Measurements from ENCODE around the gene SETD3. TPM values are rescaled to one million over a fixed set of nuclear protein-coding genes. Genes with fewer than 3 reads are reported as not detected.

SETD3 gene
- polyA plus RNA-seq, 3 donors: 19.8 to 45.5 (median 37.8) TPM

- 82 to 95% (median 94%) methylated on average over 13 of the region's 13 CpGs for WGBS, 3 donors
- H3K27ac ChIP-seq (ENCODE audit: low read depth, low read length): no peak overlapping the region
These were observed 27.4 kb upstream of the SETD3 start for GRCh38 chr14:99507860-99508640.

DNA sequence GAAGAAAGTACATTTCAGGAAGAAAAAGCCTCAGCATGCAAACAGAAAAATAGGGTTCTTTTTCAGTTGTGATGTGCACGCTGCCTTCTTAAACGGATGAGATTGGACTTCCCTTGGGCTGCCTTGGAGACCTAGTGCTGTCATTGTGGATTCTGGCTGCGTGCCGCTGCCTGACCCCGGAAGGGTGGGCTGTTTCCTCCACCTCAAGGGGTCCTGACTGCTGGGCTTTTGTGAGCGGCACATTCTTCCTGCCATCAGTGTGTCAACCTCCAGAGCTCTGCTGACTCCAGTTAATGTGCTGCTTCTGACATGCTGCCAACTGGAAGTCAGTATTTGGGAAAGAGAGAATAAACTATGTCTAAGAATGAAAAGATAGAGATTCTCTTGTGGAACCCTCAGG is 25.6 kb upstream of the SETD3 start:
- H3K27ac ChIP-seq (ENCODE audit: low read depth, low read length): no peak overlapping the region
- 77 to 88% (median 88%) methylated on average over 6 of the region's 6 CpGs for WGBS, 3 donors

GRCh38 chr14:99505089-99505488 is 24.4 kb upstream of the SETD3 start:
- no peak overlapping the region for H3K27ac ChIP-seq (ENCODE audit: low read depth, low read length)
- WGBS, 3 donors: 75 to 85% (median 84%) methylated on average over 5 of the region's 5 CpGs

GRCh38 chr14:99503848-99504453 is 23.3 kb upstream of the SETD3 start:
- 94 to 95% (median 94%) methylated on average over 4 of the region's 4 CpGs for whole genome bisulfite sequencing, 3 donors
- H3K27ac ChIP-seq (ENCODE audit: low read depth, low read length): no peak overlapping the region

DNA sequence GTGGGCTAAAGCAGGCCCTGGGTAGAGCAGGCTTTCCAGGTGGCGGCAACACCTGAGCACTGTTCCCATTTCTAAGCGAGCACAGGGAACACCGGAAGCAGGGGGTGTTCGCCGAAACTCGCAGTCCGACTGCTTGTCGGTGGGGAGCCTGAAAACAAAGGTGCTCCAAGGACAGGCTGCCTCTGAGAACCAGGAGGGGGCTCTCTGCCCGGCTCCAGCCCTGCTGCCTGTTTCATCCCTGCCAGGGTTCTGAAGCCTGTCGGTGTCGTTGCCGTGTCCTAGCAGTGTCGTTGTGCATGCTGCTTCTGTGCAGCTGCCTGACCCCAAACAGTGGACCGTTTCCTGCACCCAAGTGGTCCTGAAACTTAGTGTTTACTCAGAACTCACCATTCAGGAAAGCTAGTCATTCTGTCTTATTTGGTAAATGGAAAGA is 22.3 kb upstream of the SETD3 start:
- no peak overlapping the region for H3K27ac ChIP-seq (ENCODE audit: low read depth, low read length)
- 79 to 84% (median 84%) methylated on average over 14 of the region's 14 CpGs for WGBS, 3 donors

GRCh38 chr14:99497894-99498293 is 17.2 kb upstream of the SETD3 start:
- no peak overlapping the region for H3K27ac ChIP-seq (ENCODE audit: low read depth, low read length)
- 92 to 93% (median 93%) methylated on average over 3 of the region's 3 CpGs for WGBS, 3 donors

GRCh38 chr14:99497341-99497740 is 16.7 kb upstream of the SETD3 start:
- WGBS, 3 donors: 89 to 93% (median 91%) methylated on average over 2 of the region's 2 CpGs
- no peak overlapping the region for H3K27ac ChIP-seq (ENCODE audit: low read depth, low read length)

- 29 to 64% (median 59%) methylated on average over 2 of the region's 2 CpGs for WGBS, 3 donors
These were observed 3.4 kb upstream of the SETD3 start for GRCh38 chr14:99484106-99484505.

DNA sequence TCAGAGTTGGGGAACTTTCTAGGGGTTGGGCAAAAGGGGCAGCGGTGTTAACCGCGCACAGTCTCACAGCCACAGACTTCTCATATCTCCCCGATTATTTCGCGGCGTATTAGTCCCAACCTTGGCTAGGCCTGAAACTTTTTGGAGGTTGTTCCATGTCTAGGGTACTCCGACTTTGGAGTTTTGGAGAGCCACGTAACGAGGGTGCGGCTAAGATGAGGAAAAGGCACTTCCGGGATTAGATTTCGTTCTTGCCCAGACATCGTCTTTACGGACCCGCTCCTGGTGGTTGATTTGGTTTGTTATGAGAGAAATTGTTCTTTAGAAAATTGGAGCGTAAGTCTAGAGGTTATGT is 1.1 kb upstream of the SETD3 start:
- H3K27ac ChIP-seq (ENCODE audit: low read depth, low read length): peak overlapping the region; percentile 92
- WGBS, 3 donors: 0 to 1% (median 0%) methylated on average over 17 of the region's 17 CpGs

More at GRCh38 chr14:99484106-99484505, 3.4 kb upstream of the SETD3 start:
- H3K27ac ChIP-seq (ENCODE audit: low read depth, low read length): no peak overlapping the region

- H3K27ac ChIP-seq (ENCODE audit: low read depth, low read length): peak within 1 kb of the TSS; percentile 92
- WGBS, 3 donors: 0% methylated on average over 70 to 82 of the region's 82 CpGs
These were observed 472 bp upstream of the SETD3 start, which contains the start of gene CCNK for GRCh38 chr14:99480917-99481744. Gene CCNK (plus strand): TSS chr14:99481409. CDS start chr14:99492678, 11,269 bp downstream.

GRCh38 chr14:99479160-99479905 is 1.3 kb downstream of the SETD3 start:
- no peak overlapping the region for H3K27ac ChIP-seq (ENCODE audit: low read depth, low read length)
- WGBS, 3 donors: 7 to 17% (median 14%) methylated on average over 18 of the region's 18 CpGs

DNA sequence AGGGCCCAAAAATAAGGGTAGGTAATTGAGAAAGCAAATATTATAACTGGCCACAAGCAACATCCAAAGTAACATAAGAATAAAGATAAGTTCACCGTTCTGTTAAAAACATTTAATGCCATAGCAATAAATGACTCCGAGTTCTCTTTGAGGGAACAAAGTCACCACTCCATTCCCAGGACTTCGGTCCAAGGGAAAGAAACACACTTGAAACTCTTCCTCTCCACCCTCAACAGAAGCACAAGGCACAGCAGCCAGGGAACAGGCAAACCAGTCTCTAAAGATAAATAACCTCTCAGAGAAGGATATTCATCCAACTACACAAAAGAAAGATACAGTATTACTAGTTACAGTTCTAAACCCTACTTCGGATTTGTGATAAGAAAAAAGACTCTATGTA is 2.5 kb downstream of the SETD3 start:
- no peak overlapping the region for H3K27ac ChIP-seq (ENCODE audit: low read depth, low read length)
- WGBS, 3 donors: 48 to 80% (median 73%) methylated on average over 4 of the region's 4 CpGs

DNA sequence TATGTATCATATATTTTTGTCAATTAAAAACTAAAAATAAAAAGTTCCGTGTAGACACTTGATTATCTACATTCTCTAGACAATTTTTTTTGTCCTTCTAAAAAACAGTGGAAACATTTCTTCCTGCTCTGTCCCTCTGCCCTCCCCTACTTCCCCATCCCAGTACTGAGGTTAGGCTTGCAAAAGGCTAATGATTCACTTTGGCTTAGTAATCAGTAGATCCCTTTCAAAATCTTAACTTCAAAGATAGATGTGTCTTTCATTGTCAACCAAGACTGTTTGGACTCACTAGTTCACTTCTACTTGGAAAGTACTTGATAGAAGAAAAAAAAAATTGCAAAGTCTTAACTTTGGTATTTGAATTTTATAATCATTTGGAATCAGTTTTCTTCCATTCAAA is 3.8 kb downstream of the SETD3 start:
- 30 to 44% (median 33%) methylated on average over 1 of the region's 1 CpG for WGBS, 3 donors
- no peak overlapping the region for H3K27ac ChIP-seq (ENCODE audit: low read depth, low read length)

GRCh38 chr14:99475660-99476059 is 5.0 kb downstream of the SETD3 start:
- H3K27ac ChIP-seq (ENCODE audit: low read depth, low read length): no peak overlapping the region
- WGBS, 3 donors: 70 to 84% (median 80%) methylated on average over 2 of the region's 2 CpGs

DNA sequence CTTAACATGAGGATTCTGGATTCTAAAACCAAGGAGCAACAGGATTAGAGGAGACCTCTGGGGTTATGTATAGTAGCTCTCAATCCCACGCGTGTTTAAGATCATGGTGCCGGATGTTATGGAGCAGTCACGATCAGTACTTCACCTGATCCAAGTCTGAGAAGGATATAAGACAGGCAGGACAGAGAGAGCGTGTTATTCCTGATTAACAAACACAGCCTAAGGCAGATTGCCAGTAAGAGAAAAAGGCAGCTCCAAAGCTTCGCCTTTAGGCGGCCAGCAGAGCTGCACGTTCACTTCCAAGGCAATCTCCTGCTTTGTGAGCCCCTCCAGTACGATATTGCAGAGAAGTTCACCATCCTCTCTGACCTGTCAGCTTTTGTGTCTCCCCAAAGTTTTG is 5.5 kb downstream of the SETD3 start:
- no peak overlapping the region for H3K27ac ChIP-seq (ENCODE audit: low read depth, low read length)
- 32 to 63% (median 63%) methylated on average over 9 of the region's 9 CpGs for WGBS, 3 donors

DNA sequence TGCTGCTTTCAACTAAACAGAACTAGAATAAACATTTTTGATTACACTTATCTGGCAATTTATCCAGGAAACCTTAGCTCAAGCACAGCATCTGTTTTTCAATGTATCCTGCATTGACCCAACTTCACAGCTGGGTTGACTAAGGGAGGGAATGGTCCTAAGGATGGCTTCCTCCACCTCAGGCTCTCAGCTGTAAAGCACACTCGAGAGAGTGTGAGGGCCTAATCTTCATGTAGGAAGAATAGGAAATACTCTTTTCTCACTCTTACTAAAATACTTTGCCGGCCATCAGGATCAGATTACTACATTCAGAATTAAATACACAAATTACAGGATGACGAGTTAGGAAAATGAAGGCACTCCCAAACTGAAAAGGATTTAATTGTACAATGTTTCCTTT is 7.2 kb downstream of the SETD3 start:
- no peak overlapping the region for H3K27ac ChIP-seq (ENCODE audit: low read depth, low read length)
- WGBS, 3 donors: 85 to 92% (median 86%) methylated on average over 3 of the region's 3 CpGs

- 70 to 93% (median 93%) methylated on average over 4 of the region's 4 CpGs for WGBS, 3 donors
These were observed 7.7 kb downstream of the SETD3 start for GRCh38 chr14:99472937-99473336.

DNA sequence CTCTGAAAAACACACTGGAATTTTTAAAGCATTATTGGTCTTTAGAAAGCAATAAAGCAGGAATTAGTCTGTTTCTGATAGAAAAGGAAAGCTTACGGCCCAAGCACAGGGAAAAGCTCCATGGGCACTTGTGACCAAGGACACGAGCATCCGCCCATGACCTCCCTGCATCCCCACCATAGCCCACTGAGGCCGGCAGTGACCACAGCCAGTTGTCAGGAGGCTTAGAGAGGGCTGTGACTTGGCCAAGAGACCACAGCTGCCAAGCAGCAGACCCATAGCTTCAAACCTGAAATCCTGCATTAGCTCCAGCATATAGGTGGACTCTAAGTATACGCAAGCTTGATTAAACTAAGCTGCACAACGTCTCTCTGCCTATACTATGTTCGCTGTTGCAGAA is 8.9 kb downstream of the SETD3 start:
- no peak overlapping the region for H3K27ac ChIP-seq (ENCODE audit: low read depth, low read length)
- 91 to 92% (median 92%) methylated on average over 7 of the region's 7 CpGs for WGBS, 3 donors

More at GRCh38 chr14:99472937-99473336, 7.7 kb downstream of the SETD3 start:
- H3K27ac ChIP-seq (ENCODE audit: low read depth, low read length): no peak overlapping the region

Measured in adipose tissue (tissue), 3 donors.